Glutamatergic neuron (in vitro differentiated cells): ENCODE measurements around the gene UGT2B17. TPM values are rescaled to one million over a fixed set of nuclear protein-coding genes. Genes with fewer than 3 reads are reported as not detected.
"Not testable (repeated sequence)": the region's sequence is repeated elsewhere in the genome, so short reads cannot be mapped to it uniquely, and the experiment has no call there.

ENCODE experiments used
- DNase-seq: peaks from one replicate; pipeline ENCODE4 v3.0.0; 2022
- H3K27ac Mint-ChIP-seq: one replicate; pipeline ENCODE4 v1.8.0; 2020; ENCODE audit warnings: mild to moderate bottlenecking, mixed read lengths, inconsistent platforms; ENCODE audit not compliant: unreplicated experiment
- H3K27me3 Mint-ChIP-seq: one replicate; pipeline ENCODE4 v1.8.0; 2020; ENCODE audit warnings: mild to moderate bottlenecking, moderate library complexity, mixed read lengths, inconsistent platforms; ENCODE audit not compliant: unreplicated experiment
- H3K36me3 Mint-ChIP-seq: one replicate; pipeline ENCODE4 v1.8.0; 2020; ENCODE audit warnings: mild to moderate bottlenecking, mixed read lengths, inconsistent platforms; ENCODE audit not compliant: unreplicated experiment
- H3K4me1 Mint-ChIP-seq: one replicate; pipeline ENCODE4 v1.8.0; 2020; ENCODE audit warnings: mild to moderate bottlenecking, low read depth, mixed read lengths, inconsistent platforms; ENCODE audit not compliant: unreplicated experiment
- H3K4me3 Mint-ChIP-seq: one replicate; pipeline ENCODE4 v1.8.0; 2020; ENCODE audit warnings: mild to moderate bottlenecking, mixed read lengths, inconsistent platforms; ENCODE audit not compliant: unreplicated experiment
- H3K9me3 Mint-ChIP-seq: one replicate; pipeline ENCODE4 v1.8.0; 2020; ENCODE audit warnings: mild to moderate bottlenecking, moderate library complexity, mixed read lengths, inconsistent platforms; ENCODE audit not compliant: unreplicated experiment
- CTCF ChIP-seq: fragments of 200-600 bp; sonication (generic); IDR thresholded peaks from one replicate; pipeline ENCODE4 v1.5.0; 2021; ENCODE audit not compliant: partially characterized antibody, unreplicated experiment
- total RNA-seq: library from RNA; stranded (reverse); fragmentation: NEBNext Ultra II Directional; extraction: Animal tissue kit (Norgen Biotek cat#: 25700); gene quantifications from one replicate; pipeline ENCODE4 v1.2.1, GENCODE V29; 2021; ENCODE audit not compliant: unreplicated experiment

The UGT2B17 gene
- total RNA-seq, 1 donor from 2014 or later = not detected

- Mint-ChIP-seq H3K4me3 (no peak overlapping the region), H3K27ac (no peak overlapping the region), H3K4me1 (no peaks in the 10 kb centered on the region), H3K27me3 (peaks cover 4% of the 10 kb centered on the region), H3K9me3 (peaks cover 9% of the 10 kb centered on the region), H3K36me3 (no peaks in the 10 kb centered on the region)
- no peak for DNase-seq
- no peak for TF ChIP-seq CTCF
Observed at GRCh38 chr4:68577590-68577989, 1.5 kb upstream of the UGT2B17 start.

GRCh38 chr4:68575636-68576035 is 486 bp downstream of the UGT2B17 start:
- not testable (repeated sequence) for H3K36me3 Mint-ChIP-seq, H3K27me3 Mint-ChIP-seq, DNase-seq, H3K27ac Mint-ChIP-seq, H3K9me3 Mint-ChIP-seq, H3K4me3 Mint-ChIP-seq, H3K4me1 Mint-ChIP-seq

- Mint-ChIP-seq H3K4me3 (no peak overlapping the region), H3K27ac (no peak overlapping the region), H3K4me1 (no peaks in the 10 kb centered on the region), H3K36me3 (no peaks in the 10 kb centered on the region), H3K27me3 (no peaks in the 10 kb centered on the region), H3K9me3 (peaks cover 5% of the 10 kb centered on the region)
- DNase-seq = no peak
- no peak for TF ChIP-seq CTCF
Observed at GRCh38 chr4:68575081-68575480, 1.0 kb downstream of the UGT2B17 start.

GRCh38 chr4:68572653-68573170 is 3.4 kb downstream of the UGT2B17 start:
- Mint-ChIP-seq H3K36me3 (no peaks in the 10 kb centered on the region), H3K4me3 (no peak overlapping the region), H3K27ac (no peak overlapping the region), H3K27me3 (no peaks in the 10 kb centered on the region), H3K4me1 (no peaks in the 10 kb centered on the region), H3K9me3 (peaks cover 2% of the 10 kb centered on the region)
- DNase-seq = no peak
- no peak for TF ChIP-seq CTCF

GRCh38 chr4:68570122-68570507 is 6.0 kb downstream of the UGT2B17 start:
- H3K4me1 Mint-ChIP-seq = no peaks in the 10 kb centered on the region
- no peak overlapping the region for H3K27ac Mint-ChIP-seq
- no peak overlapping the region for H3K4me3 Mint-ChIP-seq
- no peak for DNase-seq
- no peaks in the 10 kb centered on the region for H3K9me3 Mint-ChIP-seq
- TF ChIP-seq CTCF = no peak
- no peaks in the 10 kb centered on the region for H3K27me3 Mint-ChIP-seq
- H3K36me3 Mint-ChIP-seq = no peaks in the 10 kb centered on the region
